CD4-positive, alpha-beta T cell treated with Interleukin-17A for 4 hours (primary cell): Measurements from ENCODE around the gene CIB4.
"Not testable (repeated sequence)": the region's sequence is repeated elsewhere in the genome, so short reads cannot be mapped to it uniquely, and the experiment has no call there.

Experiments
- DNase-seq: peaks from one replicate; pipeline ENCODE4 v3.0.0-alpha.2; 2020; ENCODE audit warnings: mixed read lengths

Gene CIB4

DNA sequence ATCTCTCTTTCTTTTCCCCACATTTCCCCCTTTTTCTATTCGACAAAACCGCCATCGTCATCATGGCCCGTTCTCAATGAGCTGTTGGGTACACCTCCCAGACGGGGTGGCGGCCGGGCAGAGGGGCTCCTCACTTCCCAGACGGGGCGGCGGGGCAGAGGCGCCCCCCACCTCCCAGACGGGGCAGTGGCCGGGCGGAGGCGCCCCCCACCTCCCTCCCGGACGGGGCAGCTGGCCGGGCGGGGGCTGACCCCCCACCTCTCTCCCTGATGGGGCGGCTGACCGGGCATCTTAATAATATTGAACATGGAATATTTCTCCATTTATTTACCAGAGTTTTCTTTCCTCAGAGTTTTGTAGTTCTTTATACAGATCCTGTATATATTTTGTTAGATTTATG, 24.1 kb upstream of the CIB4 start:
- DNase-seq: not testable (repeated sequence)

DNA sequence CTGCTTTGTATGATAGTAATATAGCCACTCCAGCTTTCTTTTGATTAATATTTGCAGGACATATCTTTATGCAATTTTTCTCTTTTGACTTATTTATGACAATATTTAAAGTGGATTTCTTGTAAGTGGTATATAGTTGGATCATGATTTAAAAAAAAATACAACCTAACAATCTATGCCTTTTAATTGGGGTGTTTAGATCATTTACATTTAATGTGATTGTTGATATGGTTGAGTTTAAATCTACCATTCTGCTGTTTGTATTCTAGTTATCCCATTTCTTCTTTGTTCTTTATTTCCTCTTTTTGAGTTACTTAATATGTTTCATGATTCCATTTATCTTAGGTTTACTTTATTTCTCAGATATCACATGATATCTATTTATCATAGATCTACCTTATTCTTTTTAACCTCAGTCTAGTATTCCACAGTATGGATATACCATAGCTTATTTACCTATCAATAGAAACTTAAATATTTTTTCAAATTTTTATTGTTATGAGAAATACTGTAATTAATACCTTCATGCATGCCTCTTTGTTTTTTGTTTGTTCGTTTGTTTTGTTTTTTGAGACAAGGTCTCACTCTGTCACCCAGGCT, 19.3 kb upstream of the CIB4 start:
- DNase-seq: no peak

DNA sequence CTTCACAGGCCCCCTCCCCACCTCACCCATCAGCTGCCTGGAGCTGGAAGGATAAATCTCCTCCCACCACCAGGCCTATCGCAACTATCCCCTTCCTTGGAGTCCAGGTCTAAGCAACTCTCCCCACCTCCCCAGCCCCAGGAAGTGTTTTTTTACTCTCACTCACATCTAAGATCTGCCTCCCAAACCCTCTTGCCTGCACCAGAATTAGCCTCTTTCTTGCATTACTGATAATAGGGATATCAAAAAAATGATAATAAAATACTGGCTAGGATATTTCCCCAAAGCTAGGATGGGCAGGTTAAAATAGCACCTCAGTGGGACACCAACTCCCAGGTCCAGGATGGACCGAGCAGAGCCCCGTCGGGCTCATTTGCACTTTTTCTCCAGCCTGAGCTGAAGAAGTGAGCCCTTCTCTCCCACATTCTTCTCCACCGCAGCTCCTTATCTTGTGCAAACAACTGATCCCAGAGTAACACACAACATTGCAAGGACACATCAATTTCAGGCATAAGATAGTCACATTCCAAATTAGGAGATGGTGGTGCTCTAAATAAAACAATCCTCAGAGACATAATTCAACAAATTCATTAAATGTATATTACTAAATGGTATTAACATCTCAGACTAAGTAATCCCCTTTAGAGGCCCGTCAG, 17.7 kb upstream of the CIB4 start:
- no peak for DNase-seq

DNA sequence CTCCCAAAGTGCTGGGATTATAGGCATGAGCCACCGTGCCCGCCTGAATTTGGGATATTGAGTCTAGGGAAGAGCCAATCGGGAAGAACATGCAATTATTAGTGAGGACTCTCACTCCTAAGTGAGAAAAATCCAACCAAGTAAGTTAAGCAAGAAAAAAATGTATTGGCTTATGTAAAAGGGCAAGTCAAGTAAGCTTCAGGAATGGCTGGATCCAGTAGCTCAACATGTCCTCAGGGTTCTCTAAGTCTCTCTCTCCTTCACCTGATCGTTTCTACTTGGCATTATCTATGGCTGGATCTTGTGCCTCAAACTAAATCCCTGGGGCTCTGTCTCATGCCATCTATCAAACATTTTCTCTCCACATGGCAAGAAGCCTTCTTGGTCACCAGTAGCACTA, 16.1 kb upstream of the CIB4 start:
- DNase-seq: no peak

DNA sequence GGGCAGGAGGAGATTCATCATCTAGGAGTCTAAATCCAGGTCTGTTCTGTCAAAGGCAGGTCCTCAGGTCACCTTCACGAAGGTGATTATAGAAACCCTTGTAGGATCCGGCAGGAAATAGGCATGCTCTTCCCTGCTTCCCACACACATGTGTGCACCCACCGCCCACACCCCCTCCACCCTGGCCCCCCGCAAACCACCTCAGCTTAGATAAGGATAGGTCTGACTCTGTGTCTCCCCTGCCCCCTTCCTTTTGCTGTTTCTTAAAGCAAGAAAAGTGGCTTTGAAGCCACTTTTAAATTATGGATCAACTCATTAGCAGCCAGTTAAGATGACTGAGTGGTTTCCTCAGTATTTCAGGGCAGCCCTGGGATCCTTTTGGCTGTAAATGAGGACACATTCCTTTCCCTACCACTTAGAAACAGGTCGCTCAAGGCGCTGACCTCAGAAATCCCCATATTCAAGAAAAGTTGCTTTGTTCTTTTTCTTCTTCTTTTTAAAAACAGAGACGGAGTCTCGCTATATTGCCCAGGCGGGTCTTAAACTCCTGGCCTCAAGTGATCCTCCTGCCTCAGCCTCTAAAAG, 14.5 kb upstream of the CIB4 start:
- DNase-seq: no peak

DNA sequence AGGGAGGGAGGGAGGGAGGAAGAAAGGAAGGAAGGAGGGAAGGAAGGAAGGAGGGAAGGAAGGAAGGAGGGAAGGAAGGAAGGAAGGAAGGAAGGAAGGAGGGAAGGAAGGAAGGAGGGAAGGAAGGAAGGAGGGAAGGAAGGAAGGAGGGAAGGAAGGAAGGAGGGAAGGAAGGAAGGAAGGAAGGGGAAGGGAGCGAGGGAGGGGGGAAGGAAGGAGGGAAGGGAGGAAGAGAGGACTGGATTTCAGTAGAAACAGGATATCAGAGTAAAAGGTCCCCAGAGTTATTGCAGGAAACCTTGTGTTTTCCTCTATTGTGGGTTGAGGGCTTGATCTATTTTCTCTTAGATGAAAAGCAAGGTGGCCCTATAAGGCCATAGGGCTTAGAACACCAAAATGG, 14.0 kb upstream of the CIB4 start:
- not testable (repeated sequence) for DNase-seq

DNA sequence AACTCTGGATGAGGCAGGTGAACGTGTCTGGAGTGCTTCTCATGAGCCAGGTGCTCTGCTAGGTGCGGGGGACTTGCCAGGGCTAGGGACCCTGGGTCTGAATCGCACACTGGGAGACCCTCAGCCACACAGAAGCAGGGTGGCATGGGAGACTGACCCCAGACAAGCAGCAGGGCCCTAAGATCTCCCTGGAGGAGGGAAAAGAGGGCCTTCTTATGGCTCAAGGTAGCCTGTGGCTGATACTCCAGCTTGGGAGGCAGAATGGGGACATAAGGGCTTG, 12.8 kb upstream of the CIB4 start:
- no peak for DNase-seq

DNA sequence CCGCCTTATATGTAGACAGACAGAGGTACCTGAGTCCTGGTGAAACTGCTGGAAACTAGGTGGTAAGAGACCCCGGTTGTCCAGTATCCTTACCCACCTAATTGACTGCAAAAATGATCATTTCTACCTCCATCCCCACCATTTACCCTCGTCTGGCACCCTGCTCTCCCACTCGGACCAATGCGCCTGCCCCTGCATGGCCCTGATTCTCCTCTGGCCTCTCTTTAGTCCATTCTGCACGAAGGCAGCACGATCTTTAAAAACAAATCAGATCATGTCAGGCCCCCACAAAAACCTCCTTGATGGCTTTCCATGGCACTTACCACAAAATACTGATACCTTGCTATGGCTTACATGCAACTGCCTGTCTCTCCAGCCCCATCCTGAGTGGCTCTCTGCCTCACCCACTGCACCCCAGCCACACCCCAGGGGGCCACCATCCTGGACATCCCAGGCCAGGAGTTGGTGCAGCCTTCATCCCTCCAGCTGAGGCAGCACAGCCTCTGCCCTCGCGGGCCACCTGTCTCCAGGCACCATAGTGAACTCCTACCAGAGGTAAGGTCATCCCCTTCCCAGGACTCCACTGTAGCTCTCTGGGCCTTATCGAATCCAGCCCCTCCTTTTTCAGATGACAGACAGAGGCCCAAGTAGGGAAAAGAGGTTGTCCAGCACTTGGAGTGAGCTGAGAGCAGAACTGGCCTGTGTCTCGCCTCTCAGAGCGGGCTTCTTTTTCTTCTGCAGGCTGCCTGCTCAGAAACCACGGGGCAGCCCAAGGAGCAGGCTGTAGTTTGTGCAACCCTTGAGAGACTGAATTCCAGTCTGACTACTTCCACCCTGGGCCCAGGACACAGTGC, 12.3 kb upstream of the CIB4 start:
- DNase-seq: no peak

DNA sequence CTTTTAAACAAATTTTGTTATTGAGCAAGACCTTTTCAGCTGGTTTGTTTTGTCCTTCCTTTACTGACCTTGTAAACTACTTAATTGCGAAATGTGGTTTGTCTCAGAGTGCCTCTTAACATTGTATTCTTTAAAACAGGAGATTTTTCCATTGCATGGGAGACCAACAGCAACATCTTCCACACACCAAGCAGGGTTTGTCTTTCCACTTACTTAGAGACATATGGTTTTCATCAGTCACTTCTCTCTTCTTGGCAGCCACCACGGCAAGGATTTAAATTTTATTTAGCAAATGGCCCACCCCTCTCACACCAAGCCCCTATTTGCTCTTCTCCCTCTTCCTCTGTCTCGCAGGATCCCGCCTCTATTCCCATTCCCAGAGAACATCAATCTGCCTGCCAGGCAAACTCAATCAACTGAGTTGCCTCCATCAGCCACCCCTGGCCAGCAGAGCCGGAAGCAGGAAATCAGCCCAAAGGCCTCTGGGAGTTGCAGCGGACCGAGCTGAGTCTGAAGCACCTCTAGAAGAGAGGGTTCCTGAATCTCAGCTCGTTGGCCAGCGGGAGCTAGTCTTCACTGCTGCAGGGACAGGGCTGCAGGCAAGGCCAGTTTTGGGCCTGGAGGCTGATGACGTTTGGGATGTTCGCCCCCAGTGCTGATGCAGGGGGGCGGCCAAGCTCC, 11.3 kb upstream of the CIB4 start:
- no peak for DNase-seq

DNA sequence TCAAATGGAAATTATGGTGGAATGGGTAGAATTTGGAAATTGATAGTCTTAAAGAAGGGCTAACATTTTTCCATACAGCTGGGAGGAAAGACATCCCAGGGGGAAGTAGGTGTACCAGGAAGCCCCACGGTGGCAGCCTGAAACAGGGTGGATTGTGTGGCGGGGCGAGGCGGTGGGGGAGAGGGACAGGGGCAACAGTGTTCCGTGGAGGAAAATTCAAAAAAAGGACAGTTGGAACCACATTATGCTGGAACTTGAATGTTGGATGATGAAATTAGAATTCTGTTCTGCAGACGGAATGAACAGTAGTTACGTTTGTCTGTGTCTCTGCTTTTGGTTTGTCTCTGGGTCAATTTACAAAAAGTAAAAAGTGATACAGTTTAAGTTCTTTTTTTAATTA, 10.6 kb upstream of the CIB4 start:
- no peak for DNase-seq

DNA sequence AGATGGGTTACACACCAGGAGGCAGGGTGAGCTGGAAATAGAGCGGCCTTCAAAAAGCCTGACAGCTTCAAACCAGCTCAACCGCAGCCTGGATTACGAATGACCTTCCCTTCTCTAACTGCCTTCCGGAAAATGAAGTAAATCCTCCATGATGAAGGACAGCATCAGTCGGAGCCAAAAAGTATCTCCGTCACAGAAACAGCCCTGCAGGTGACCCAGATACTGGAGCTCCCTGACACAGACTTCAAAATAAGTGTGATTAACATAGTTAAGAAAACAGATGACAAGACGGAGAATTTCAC, 10.3 kb upstream of the CIB4 start:
- DNase-seq: no peak

DNA sequence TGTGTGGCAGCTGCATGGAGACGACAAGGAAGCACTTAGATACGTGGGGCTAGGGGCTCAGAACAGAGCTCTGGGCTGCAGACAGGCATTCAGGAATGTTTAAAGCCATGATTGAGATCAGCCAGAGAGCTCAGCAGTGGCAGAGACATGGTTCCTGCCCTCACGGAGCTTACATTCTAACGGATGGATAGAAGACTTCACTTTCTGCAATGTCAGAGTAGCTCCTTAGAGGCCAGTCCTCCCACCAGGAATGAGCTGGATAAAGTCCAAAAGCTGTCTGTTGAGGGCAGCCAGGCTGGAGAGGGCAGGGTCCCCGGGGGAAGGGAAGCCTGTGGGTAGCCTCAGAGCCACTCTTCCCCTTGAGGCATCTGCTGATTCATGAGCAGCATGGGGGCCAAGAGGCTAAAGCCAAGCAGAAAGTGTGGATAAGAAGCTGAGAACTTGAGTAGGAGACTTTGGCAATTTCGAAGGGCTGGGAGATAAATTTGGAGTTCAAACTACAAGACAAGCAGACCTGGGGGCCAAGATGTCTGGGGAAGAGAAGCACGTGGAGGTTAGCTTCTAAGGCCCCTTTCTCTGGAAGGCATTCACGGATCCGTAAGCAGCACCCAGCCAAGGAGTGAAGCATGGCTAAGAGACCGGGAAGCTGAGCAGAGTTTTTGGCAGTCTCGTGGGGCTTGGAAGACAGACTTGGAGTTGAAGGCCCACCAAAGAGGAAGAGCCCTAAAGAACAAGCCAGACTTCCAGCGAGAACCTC, 9.7 kb upstream of the CIB4 start:
- DNase-seq: no peak

DNA sequence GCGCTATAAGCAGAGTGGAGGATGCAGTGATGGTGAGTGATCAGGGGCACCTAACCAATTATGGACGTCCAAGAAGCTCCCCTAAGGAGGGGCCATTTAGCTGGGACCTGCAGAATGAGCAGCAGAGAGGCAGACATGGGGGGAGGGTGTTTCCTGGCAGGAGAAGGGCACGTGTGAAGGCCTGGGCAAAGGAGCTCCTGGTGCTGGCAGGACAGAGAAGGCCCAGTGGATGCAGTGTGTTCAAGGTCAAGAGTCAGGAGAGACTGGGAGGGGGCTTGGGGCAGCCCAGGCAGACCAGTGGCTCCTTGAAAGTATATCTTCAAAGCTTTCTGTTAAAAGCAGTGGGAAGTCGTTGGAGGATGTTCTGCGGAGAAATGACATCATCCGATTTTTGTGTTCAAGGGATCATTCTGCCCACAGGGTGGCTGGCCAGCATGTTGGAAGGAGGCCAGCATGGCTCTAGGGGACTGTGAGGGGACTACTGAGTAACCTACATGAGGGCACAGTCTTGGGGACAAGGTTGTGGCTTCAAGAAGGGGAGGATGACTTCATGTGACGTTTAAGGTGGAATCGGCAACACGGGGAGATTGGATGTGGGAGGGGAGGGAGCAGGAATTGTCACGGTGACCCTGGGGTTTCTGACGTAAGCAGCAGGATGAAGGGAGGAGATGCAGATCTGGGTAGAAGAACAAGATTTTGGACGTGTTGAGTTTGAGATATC, 9.0 kb upstream of the CIB4 start:
- DNase-seq: no peak

DNA sequence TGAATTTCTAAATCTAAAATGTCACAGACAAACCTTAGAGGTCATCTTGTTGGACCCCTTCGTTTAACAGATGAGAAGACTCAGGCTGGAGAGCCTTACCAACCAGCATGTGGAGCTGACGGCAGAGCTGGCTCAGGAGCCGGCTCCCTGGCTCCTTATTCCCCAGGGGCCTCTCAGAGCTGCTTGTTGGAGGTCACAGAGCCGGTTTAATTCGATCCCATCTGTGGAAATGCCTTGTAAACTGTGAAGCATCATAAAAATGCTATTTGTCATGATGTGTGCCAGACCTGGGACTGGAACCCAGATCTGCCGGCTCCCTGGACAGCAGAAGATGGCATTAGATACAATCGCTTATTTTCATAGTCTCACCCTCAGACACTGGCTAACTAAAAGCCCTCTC, 8.2 kb upstream of the CIB4 start:
- no peak for DNase-seq

DNA sequence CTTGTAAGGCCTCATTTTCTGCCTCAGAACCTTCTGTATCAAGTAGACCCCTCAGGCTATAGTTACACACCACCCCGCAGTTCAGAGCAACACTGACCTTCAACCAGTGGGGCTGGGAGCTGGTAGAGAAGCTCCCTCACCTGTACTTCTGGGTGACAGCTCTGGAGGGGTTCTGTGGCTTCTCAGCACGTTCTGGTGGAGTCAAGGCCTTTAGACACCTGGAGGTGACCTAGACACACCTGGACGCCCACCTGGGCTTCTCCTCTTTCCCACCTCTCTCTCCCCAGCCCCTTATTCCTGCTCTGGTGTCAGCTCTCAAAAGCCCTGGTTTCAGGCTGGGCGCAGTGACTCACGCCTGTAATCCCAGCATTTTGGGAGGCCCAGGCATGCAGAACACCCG, 7.3 kb upstream of the CIB4 start:
- DNase-seq: no peak

DNA sequence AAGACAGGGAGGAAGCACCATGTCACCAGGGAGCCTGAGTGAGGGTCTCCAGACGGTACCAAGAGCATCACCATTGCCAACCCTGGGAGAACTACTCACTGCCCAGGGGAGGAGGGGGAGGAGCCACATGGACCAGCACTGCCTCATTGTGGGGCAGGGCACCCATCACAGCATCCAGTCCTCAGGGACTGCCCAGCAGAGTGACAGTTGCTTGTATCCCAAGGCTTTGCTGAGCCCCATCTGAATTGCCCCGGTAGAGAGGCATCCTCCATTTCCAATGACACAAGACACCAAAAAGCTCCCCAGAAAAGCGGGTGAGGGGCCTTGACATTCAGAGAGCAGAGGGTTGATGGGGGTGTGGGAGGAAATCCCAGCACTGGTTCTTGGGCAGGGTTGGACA, 6.8 kb upstream of the CIB4 start:
- no peak for DNase-seq

DNA sequence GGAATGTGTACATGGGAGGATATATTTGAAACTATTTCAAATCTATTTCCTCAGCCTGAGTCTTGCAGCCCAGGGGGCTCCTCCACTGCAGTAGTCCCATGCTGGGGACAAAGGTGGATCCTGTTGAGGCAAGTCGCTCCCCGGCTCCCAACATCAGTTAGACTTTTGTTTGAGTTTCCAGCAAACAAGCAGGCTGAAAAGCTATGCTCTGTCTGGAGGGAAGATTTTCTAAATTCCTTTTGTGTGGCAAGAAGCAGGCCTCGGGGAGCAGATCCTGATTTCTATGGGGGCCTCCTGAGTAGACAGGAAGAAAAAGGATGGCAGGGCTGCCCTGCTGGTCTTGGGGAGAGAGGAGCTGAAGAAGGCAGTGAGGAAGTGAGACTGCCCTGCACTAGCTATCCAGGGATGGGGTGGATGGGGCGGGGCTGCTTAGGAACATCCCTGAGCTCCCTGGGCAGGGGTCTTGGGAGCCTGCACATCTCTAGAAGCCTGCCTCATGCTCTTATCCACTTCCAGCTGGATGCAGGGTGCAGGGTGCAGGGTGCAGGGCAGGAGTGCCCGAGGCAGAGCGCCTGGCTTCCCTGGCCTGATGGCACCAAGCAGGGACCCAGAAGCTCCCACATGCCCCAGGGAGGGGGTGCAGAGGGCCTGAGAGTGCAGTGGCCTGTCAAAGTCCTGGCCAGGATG, 6.0 kb upstream of the CIB4 start:
- no peak for DNase-seq

DNA sequence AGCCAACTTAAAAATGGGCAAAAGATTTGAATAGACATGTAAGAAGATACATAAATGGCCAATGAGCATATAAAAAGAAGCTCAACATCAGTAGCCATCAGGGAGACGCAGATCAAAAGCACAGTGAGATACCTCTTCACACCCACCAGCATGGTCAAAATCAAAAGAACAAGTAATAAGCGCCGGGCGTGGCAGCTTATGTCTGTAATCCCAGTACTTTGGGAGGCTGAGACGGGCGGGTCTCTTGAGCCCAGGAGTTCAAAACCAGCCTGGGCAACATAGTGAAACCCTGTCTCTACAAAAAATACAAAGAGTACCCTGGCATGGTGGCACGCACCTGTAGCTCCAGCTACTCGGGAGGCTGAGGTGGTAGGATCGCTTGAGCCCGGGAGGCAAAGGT, 4.6 kb upstream of the CIB4 start:
- no peak for DNase-seq

DNA sequence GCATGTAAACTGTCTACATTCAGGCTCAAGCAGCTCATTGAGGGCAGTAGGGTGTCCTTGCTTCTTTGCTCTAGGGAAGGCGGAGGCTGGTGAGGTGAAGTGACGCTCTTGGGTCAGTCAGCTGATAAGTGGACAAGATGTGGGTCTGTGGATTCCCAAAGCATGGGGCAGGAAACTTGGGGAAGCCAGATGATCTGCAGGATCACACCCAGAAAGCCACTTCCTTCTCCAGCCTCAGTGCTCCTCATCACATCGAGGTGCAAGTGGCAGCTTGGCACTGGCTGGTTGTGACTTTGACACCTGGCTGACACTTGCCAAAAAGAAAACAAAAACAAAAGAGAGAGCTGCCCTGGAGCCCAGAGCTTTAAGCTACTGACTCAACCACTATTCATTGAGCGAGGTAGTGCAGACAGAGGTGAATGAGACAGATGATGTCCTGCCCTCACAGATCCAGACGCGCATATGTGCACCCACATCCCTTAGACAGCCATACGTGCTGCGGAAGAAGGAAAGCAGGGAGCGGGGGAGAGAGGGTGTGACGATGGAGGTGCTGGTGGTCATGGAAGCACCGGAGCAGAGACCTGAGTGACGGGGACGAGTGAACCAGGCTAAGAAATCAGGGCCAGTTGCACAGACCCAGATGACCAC, 3.1 kb upstream of the CIB4 start:
- no peak for DNase-seq

DNA sequence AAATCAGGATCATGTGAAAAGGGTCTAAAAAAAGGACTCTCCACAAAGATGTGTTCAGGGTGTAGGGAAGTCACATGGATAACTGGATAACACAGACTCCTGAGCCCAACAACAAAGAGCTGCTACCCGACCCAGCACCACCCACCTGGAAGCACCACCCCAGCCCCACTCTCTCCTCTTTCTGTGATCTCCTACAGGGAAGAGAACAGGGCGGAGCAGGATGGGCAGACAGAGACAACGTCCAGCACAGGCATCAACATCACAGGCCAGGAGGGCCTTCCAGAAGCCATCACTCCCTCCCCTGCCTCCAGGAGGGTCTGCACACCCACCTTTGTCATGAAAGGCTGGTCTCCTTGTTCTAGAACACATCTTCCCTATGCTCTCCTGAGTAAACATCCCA, 1.3 kb upstream of the CIB4 start:
- no peak for DNase-seq

DNA sequence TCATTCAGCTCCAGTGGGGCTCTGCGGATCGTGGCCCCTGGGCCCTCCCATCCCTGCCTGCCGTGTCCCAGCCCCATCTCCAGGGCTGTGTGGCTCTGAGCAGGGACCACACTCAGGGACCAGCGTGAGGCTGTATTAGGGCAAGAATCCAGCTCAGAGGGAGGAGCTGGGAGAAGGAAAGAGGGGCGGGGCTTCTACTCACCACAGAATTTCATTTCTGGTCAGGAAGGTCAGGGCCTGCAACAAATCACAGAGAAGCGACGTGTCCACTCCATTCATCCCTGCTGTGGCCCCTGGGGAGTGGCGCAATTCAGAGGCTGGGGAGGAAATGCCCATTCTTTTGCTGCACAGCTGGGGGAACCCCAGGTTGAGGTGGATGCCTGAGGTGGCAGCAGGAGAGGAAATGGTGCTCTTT, 828 bp downstream of the CIB4 start:
- DNase-seq: no peak
